Fibroblast of villous mesenchyme (primary cell): Measurements from ENCODE around the gene CD84. TPM values are rescaled to one million over a fixed set of nuclear protein-coding genes. Genes with fewer than 3 reads are reported as not detected.
A peak's percentile ranks its signal among the peaks of the same experiment; 100 is the strongest.

ENCODE experiments used
- DNase-seq: peaks from one replicate; pipeline ENCODE4 v3.0.0-alpha.2; 2010; ENCODE audit warnings: low read depth
- H3K4me3 ChIP-seq: 2 replicates; pipeline ENCODE4 v1.5.1; 2011; ENCODE audit warnings: low read depth, mild to moderate bottlenecking, low read length
- CTCF ChIP-seq: IDR thresholded peaks from 2 replicates; pipeline ENCODE4 v1.5.1; 2012; ENCODE audit warnings: low read depth, mild to moderate bottlenecking, low read length; ENCODE audit not compliant: insufficient read depth
- total RNA-seq: library from RNA; depleted of rRNA; stranded (reverse); fragments of >200 nt; gene quantifications from 2 replicates; pipeline ENCODE4 v1.2.3, GENCODE V29; 2012

Gene CD84
- total RNA-seq, 1 donor: not detected

GRCh38 chr1:160608941-160609340, 29.6 kb upstream of the CD84 start:
- DNase-seq: no peak
- H3K4me3 ChIP-seq: no peak overlapping the region
- no peak for TF ChIP-seq CTCF

GRCh38 chr1:160608514-160608913, 29.2 kb upstream of the CD84 start:
- no peak overlapping the region for H3K4me3 ChIP-seq
- no peak for DNase-seq
- TF ChIP-seq CTCF: no peak

GRCh38 chr1:160608057-160608456, 28.8 kb upstream of the CD84 start:
- no peak overlapping the region for H3K4me3 ChIP-seq
- no peak for DNase-seq
- TF ChIP-seq CTCF: no peak

- no peak for DNase-seq
- no peak for TF ChIP-seq CTCF
- H3K4me3 ChIP-seq: no peak overlapping the region
Observed at GRCh38 chr1:160607672-160608032, 28.4 kb upstream of the CD84 start.

GRCh38 chr1:160607011-160607671, 27.8 kb upstream of the CD84 start:
- peak; percentile 77 for DNase-seq
- TF ChIP-seq CTCF: peak; percentile 78
- H3K4me3 ChIP-seq: no peak overlapping the region

GRCh38 chr1:160606611-160607010, 27.3 kb upstream of the CD84 start:
- H3K4me3 ChIP-seq: no peak overlapping the region
- TF ChIP-seq CTCF: no peak
- no peak for DNase-seq

- no peak for TF ChIP-seq CTCF
- no peak for DNase-seq
- no peak overlapping the region for H3K4me3 ChIP-seq
Observed at GRCh38 chr1:160605792-160606479, 26.6 kb upstream of the CD84 start.
